ENCODE measurements around the gene FDXR. TPM values are rescaled to one million over a fixed set of nuclear protein-coding genes. Genes with fewer than 3 reads are reported as not detected.

Gene FDXR
- total RNA-seq, 4 donors from 2014 or later: 3.6 to 7.8 (median 4.6) TPM

DNA sequence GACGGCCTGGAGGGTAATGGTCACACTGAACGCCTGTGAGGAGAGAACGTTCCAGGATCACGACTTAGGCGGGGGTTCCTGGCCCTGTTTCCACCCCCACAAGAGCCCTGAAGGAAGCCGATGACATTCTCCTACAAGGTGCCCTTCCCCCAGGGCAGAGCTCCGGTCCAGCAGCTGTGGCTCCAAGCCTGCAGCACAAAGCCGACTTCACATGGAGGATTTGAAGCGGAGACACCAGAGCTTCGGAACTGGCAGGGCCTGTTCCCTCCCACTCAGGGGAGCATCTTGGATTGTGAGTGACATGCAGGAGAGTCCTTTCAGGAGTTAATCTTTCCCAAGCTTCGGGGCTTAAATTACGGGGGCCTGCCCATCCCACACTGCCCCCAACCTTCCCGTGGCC is 15.7 kb upstream of the FDXR start:
- peaks cover 0 to 7% (median 6%) of the 10 kb centered on the region in 3 donors for H3K4me1 ChIP-seq
- no peaks in the 10 kb centered on the region for H3K9me3 ChIP-seq
- peaks cover 77% of the 10 kb centered on the region for H3K27me3 ChIP-seq
- H3K27ac ChIP-seq: no peak overlapping the region
- WGBS, 2 donors (ENCODE audit: low coverage in 1 of 2): 48% methylated on average over 8 of the region's 13 CpGs; no CpG with 5 or more reads in 1 of the 2 donors
- no peak for ATAC-seq
- TF ChIP-seq POLR2AphosphoS5 (IDR thresholded peaks at IDR 0.05): no peak
- no peak for TF ChIP-seq POLR2A (IDR thresholded peaks at IDR 0.05)
- no peak for TF ChIP-seq EP300 (IDR thresholded peaks at IDR 0.05)
- TF ChIP-seq, protein P1, sequence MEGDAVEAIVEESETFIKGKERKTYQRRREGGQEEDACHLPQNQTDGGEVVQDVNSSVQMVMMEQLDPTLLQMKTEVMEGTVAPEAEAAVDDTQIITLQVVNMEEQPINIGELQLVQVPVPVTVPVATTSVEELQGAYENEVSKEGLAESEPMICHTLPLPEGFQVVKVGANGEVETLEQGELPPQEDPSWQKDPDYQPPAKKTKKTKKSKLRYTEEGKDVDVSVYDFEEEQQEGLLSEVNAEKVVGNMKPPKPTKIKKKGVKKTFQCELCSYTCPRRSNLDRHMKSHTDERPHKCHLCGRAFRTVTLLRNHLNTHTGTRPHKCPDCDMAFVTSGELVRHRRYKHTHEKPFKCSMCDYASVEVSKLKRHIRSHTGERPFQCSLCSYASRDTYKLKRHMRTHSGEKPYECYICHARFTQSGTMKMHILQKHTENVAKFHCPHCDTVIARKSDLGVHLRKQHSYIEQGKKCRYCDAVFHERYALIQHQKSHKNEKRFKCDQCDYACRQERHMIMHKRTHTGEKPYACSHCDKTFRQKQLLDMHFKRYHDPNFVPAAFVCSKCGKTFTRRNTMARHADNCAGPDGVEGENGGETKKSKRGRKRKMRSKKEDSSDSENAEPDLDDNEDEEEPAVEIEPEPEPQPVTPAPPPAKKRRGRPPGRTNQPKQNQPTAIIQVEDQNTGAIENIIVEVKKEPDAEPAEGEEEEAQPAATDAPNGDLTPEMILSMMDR (IDR thresholded peaks at IDR 0.05): no peak
- no peak overlapping the region for H3K4me3 ChIP-seq
- no peaks in the 10 kb centered on the region for H3K36me3 ChIP-seq

DNA sequence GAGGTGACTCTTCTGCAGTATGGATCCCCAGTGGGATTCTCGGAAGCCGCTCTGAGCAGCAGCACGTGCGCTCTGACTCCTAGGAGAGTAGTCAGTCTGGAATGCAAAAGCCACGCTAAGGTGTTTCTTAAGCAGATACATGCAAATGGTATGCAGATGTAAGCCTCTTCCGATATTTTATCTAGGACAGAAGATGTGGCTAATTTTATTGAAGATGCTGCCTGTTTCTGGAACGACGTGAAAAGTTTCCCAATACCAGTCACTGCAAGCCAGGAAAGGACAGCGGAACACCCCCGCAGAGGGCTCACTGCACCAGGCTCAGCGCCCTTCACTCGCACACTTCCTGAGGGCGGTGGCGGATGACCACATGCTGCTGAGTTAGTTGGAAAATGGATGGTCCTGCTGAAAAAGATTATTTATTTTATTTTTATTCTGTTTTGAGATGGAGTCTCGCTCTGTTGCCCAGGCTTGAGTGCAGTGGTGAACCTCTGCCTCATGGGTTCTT is 10.5 kb upstream of the FDXR start:
- ATAC-seq: no peak
- WGBS, 2 donors (ENCODE audit: low coverage in 1 of 2): 56 to 62% methylated on average over 3 to 9 of the region's 15 CpGs
- TF ChIP-seq EP300 (IDR thresholded peaks at IDR 0.05) (no peak), POLR2AphosphoS5 (IDR thresholded peaks at IDR 0.05) (no peak)

GRCh38 chr17:74882517-74883240 is 9.9 kb upstream of the FDXR start:
- ATAC-seq: no peak
- 80% methylated on average over 9 of the region's 20 CpGs; no CpG with 5 or more reads in 1 of the 2 donors for WGBS, 2 donors (ENCODE audit: low coverage in 1 of 2)
- TF ChIP-seq EP300 (IDR thresholded peaks at IDR 0.05) (no peak), POLR2A (IDR thresholded peaks at IDR 0.05) (no peak), POLR2AphosphoS5 (IDR thresholded peaks at IDR 0.05) (no peak)
- TF ChIP-seq, protein P1 (IDR thresholded peaks at IDR 0.05): no peak
- Histone ChIP-seq H3K4me1 (no peaks in the 10 kb centered on the region), H3K4me3 (no peak overlapping the region), H3K27ac (no peak overlapping the region), H3K9me3 (no peaks in the 10 kb centered on the region), H3K27me3 (peaks cover 69% of the 10 kb centered on the region), H3K36me3 (no peaks in the 10 kb centered on the region)

More for the DNA sequence above, 10.5 kb upstream of the FDXR start:
- no peaks in the 10 kb centered on the region for H3K36me3 ChIP-seq
- H3K4me3 ChIP-seq: no peak overlapping the region
- peaks cover 69% of the 10 kb centered on the region for H3K27me3 ChIP-seq
- H3K27ac ChIP-seq: no peak overlapping the region
- no peaks in the 10 kb centered on the region for H3K4me1 ChIP-seq
- no peaks in the 10 kb centered on the region for H3K9me3 ChIP-seq

- H3K4me3 ChIP-seq: no peak overlapping the region
- no peak overlapping the region for H3K27ac ChIP-seq
- H3K36me3 ChIP-seq: no peaks in the 10 kb centered on the region
- H3K9me3 ChIP-seq: no peaks in the 10 kb centered on the region
- H3K4me1 ChIP-seq: no peaks in the 10 kb centered on the region
- WGBS, 2 donors (ENCODE audit: low coverage in 1 of 2): 73% methylated on average over 2 of the region's 11 CpGs; no CpG with 5 or more reads in 1 of the 2 donors
- H3K27me3 ChIP-seq: peaks cover 61% of the 10 kb centered on the region
- TF ChIP-seq EP300 (IDR thresholded peaks at IDR 0.05) (no peak), POLR2A (IDR thresholded peaks at IDR 0.05) (no peak), POLR2AphosphoS5 (IDR thresholded peaks at IDR 0.05) (no peak)
- TF ChIP-seq, protein P1 (IDR thresholded peaks at IDR 0.05): no peak
- ATAC-seq: no peak
Measured at GRCh38 chr17:74881073-74881472, 8.3 kb upstream of the FDXR start.

DNA sequence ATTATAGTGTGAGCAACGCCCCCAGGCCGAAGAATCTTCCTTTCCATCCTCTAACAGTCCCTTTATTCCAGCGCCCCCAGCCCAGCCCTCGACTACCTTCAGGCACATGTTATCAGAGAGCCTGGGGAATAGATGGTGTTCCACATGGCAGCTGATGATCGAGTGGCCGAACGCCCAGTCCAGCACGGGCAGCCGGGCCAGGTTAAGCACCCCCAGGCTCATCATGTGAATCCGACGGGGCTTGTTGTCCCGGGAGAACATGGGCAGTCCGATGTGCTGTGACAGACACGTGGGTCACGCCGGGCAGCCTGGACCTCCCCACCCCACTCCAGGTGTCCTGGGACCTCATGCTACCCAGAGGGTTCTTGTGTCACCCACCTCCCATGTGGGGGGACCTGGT is 6.5 kb upstream of the FDXR start:
- no peak for ATAC-seq
- peaks cover 48% of the 10 kb centered on the region for H3K27me3 ChIP-seq
- WGBS, 2 donors (ENCODE audit: low coverage in 1 of 2): 88% methylated on average over 3 of the region's 16 CpGs; no CpG with 5 or more reads in 1 of the 2 donors
- H3K27ac ChIP-seq: no peak overlapping the region
- TF ChIP-seq POLR2A (IDR thresholded peaks at IDR 0.05) (no peak), POLR2AphosphoS5 (IDR thresholded peaks at IDR 0.05) (no peak), EP300 (IDR thresholded peaks at IDR 0.05) (no peak)
- TF ChIP-seq, protein P1 (IDR thresholded peaks at IDR 0.05): no peak
- no peaks in the 10 kb centered on the region for H3K4me1 ChIP-seq
- no peaks in the 10 kb centered on the region for H3K36me3 ChIP-seq
- H3K9me3 ChIP-seq: no peaks in the 10 kb centered on the region
- no peak overlapping the region for H3K4me3 ChIP-seq
